Thyroid gland (tissue), 4 donors: ENCODE data around the gene PRKCE. TPM values are rescaled to one million over a fixed set of nuclear protein-coding genes. Genes with fewer than 3 reads are reported as not detected.
A peak's percentile ranks its signal among the peaks of the same experiment; 100 is the strongest.

ENCODE experiments used
- DNase-seq, 2 donors: peaks; one replicate each; pipeline ENCODE4 v3.0.0-alpha.2; 2019
- H3K27ac ChIP-seq, 3 donors: fragments of 200-600 bp; sonication (generic); 1 replicate in 2 of 3; 2 replicates in 1 of 3; pipeline ENCODE4 v1.5.1; 2016 to 2019; ENCODE audit warnings: mild to moderate bottlenecking in 1 of 3, moderate library complexity in 1 of 3
- H3K27me3 ChIP-seq: fragments of 200-600 bp; sonication (generic); one replicate; pipeline ENCODE4 v1.5.1; 2019
- H3K36me3 ChIP-seq, 2 donors: fragments of 200-600 bp; sonication (generic); one replicate each; pipeline ENCODE4 v1.5.1; 2016 to 2019
- H3K4me1 ChIP-seq, 2 donors: fragments of 200-600 bp; sonication (generic); one replicate each; pipeline ENCODE4 v1.5.1; 2017 to 2019
- H3K4me3 ChIP-seq, 3 donors: fragments of 200-600 bp; sonication (generic); replicated peaks in 1 of 3; 1 replicate in 2 of 3; 2 replicates in 1 of 3; pipeline ENCODE4 v1.5.1; 2016; ENCODE audit warnings: mild to moderate bottlenecking in 1 of 3
- H3K9me3 ChIP-seq: fragments of 200-600 bp; sonication (generic); one replicate; pipeline ENCODE4 v1.5.1; 2017
- CTCF ChIP-seq, 6 experiments: fragments of 200-600 bp in 3 of 6; fragments of 450-650 bp in 3 of 6; sonication (generic) in 3 of 6; IDR thresholded peaks; one replicate each; pipeline ENCODE4 v1.5.1; 2016 to 2019; ENCODE audit warnings: antibody characterized with exemption in 6 of 6, mild to moderate bottlenecking in 2 of 6, inconsistent platforms in 1 of 6, moderate library complexity in 1 of 6
- POLR2A ChIP-seq, 2 donors: fragments of 450-650 bp; IDR thresholded peaks; one replicate each; pipeline ENCODE4 v1.6.1; 2017; ENCODE audit warnings: antibody characterized with exemption in 2 of 2, mild to moderate bottlenecking in 2 of 2, moderate library complexity in 1 of 2
- WGBS, 2 donors: methylation state at CpG; one replicate each; pipeline ENCODE4 v1.1.5; 2017; 5-methylcytosine and 5-hydroxymethylcytosine counted together
- intact Hi-C: fragments of 100-400 bp; cut with DNase I; formaldehyde crosslinking; loops from one replicate; pipeline ENCODE4 v1.15.1; 2023
- total RNA-seq, 4 donors: library from RNA; depleted of rRNA; stranded (reverse); fragments of >200 nt; gene quantifications; one replicate each; pipeline ENCODE4 v1.2.3, GENCODE V29; 2016

PRKCE gene
- total RNA-seq, 4 donors from 2014 or later = 8.4 to 35.3 (median 15.2) TPM

GRCh38 chr2:46179037-46179621 is 527.7 kb downstream of the PRKCE start:
- H3K27me3 ChIP-seq = no peaks in the 10 kb centered on the region
- TF ChIP-seq CTCF (IDR thresholded peaks at IDR 0.05) = no peak
- no peak for TF ChIP-seq POLR2A (IDR thresholded peaks at IDR 0.05)
- peak; percentile 14 to 17 for DNase-seq
- peak overlapping the region in 2 of 3 donors; percentile 6 to 44 for H3K27ac ChIP-seq
- H3K4me1 ChIP-seq = peaks cover 9 to 32% of the 10 kb centered on the region in 2 donors
- H3K36me3 ChIP-seq = no peaks in the 10 kb centered on the region
- no peaks in the 10 kb centered on the region for H3K9me3 ChIP-seq
- H3K4me3 ChIP-seq = no peak overlapping the region
- 68 to 71% methylated on average over 5 to 6 of the region's 6 CpGs for WGBS, 2 donors
- intact Hi-C loops = no loop called here

- TF ChIP-seq CTCF (IDR thresholded peaks at IDR 0.05) = no peak
- TF ChIP-seq POLR2A (IDR thresholded peaks at IDR 0.05) = no peak
- Histone ChIP-seq H3K27ac (peak overlapping the region in 1 of 3 donors; percentile 44), H3K4me3 (no peak overlapping the region), H3K4me1 (peaks cover 9 to 26% of the 10 kb centered on the region in 2 donors), H3K36me3 (no peaks in the 10 kb centered on the region), H3K9me3 (no peaks in the 10 kb centered on the region), H3K27me3 (no peaks in the 10 kb centered on the region)
- intact Hi-C loops = no loop called here
- WGBS, 2 donors = 95 to 96% methylated on average over 2 of the region's 2 CpGs
- no peak for DNase-seq
Observed at GRCh38 chr2:46180189-46180588, 528.7 kb downstream of the PRKCE start.

GRCh38 chr2:46181306-46181705 is 529.8 kb downstream of the PRKCE start:
- TF ChIP-seq POLR2A (IDR thresholded peaks at IDR 0.05) (no peak), CTCF (IDR thresholded peaks at IDR 0.05) (no peak)
- H3K4me3 ChIP-seq = no peak overlapping the region
- H3K9me3 ChIP-seq = no peaks in the 10 kb centered on the region
- DNase-seq = no peak
- peaks cover under 1 to 19% of the 10 kb centered on the region in 2 donors for H3K4me1 ChIP-seq
- no peaks in the 10 kb centered on the region for H3K27me3 ChIP-seq
- 88 to 98% methylated on average over 2 of the region's 2 CpGs for WGBS, 2 donors
- H3K36me3 ChIP-seq = no peaks in the 10 kb centered on the region
- no peak overlapping the region for H3K27ac ChIP-seq
- intact Hi-C loops = no loop called here

GRCh38 chr2:46181789-46182530 is 530.5 kb downstream of the PRKCE start:
- Histone ChIP-seq H3K4me1 (peaks cover 0 to 16% of the 10 kb centered on the region in 2 donors), H3K27me3 (no peaks in the 10 kb centered on the region), H3K27ac (peak overlapping the region in 1 of 3 donors; percentile 37), H3K9me3 (no peaks in the 10 kb centered on the region), H3K4me3 (no peak overlapping the region), H3K36me3 (no peaks in the 10 kb centered on the region)
- TF ChIP-seq POLR2A (IDR thresholded peaks at IDR 0.05) = no peak
- WGBS, 2 donors = 94 to 95% methylated on average over 18 of the region's 18 CpGs
- intact Hi-C loops = no loop called here
- DNase-seq = no peak

GRCh38 chr2:46183426-46183825 is 532.0 kb downstream of the PRKCE start:
- intact Hi-C loops = no loop called here
- no peak overlapping the region for H3K4me3 ChIP-seq
- no peak for DNase-seq
- H3K36me3 ChIP-seq = no peaks in the 10 kb centered on the region
- H3K27me3 ChIP-seq = no peaks in the 10 kb centered on the region
- H3K27ac ChIP-seq = no peak overlapping the region
- 95 to 98% methylated on average over 4 of the region's 4 CpGs for WGBS, 2 donors
- H3K9me3 ChIP-seq = no peaks in the 10 kb centered on the region
- H3K4me1 ChIP-seq = peaks cover 3 to 26% of the 10 kb centered on the region in 2 donors
- TF ChIP-seq POLR2A (IDR thresholded peaks at IDR 0.05) = no peak
- TF ChIP-seq CTCF (IDR thresholded peaks at IDR 0.05) = no peak
